Mammary epithelial cell (primary cell): ENCODE measurements around the gene CDH12.

Source experiments
- EZH2 ChIP-seq: IDR thresholded peaks from 2 replicates; pipeline ENCODE4 v1.6.1; 2012; ENCODE audit warnings: low read length, inconsistent platforms, borderline replicate concordance
- TF ChIP-seq, protein P1 (sequence below), 2 donors: IDR thresholded peaks in 1 of 2; conservative IDR thresholded peaks in 1 of 2; 2 replicates each; pipeline ENCODE4 v1.5.1; 2011 to 2012; ENCODE audit warnings: inconsistent platforms in 2 of 2, low read length in 2 of 2, mild to moderate bottlenecking in 2 of 2, control low read depth in 1 of 2, low read depth in 1 of 2; ENCODE audit not compliant: insufficient read depth in 1 of 2; ENCODE audit errors: extremely low read depth in 1 of 2

DNA sequence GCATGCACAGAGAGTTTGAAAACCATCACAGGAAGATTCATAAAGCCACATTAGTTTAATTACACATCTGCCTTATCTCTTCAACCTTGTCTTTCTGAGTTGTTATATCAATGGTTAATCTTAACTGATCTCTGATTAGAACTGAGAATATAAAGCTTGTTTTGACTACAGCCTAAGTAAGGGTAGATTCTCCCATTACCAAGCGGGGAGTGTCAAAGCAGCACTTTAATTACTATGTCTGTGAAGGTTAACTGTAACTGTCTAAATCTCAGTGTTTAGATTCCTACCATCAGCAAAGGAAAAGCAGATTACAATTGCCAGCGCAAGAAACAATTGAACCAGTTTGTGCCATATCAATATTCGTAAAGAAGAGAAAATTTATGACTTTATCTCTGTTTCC, 348.7 kb downstream of the CDH12 start:
- TF ChIP-seq EZH2: no peak
- TF ChIP-seq, protein P1, sequence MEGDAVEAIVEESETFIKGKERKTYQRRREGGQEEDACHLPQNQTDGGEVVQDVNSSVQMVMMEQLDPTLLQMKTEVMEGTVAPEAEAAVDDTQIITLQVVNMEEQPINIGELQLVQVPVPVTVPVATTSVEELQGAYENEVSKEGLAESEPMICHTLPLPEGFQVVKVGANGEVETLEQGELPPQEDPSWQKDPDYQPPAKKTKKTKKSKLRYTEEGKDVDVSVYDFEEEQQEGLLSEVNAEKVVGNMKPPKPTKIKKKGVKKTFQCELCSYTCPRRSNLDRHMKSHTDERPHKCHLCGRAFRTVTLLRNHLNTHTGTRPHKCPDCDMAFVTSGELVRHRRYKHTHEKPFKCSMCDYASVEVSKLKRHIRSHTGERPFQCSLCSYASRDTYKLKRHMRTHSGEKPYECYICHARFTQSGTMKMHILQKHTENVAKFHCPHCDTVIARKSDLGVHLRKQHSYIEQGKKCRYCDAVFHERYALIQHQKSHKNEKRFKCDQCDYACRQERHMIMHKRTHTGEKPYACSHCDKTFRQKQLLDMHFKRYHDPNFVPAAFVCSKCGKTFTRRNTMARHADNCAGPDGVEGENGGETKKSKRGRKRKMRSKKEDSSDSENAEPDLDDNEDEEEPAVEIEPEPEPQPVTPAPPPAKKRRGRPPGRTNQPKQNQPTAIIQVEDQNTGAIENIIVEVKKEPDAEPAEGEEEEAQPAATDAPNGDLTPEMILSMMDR (conservative IDR thresholded peaks at IDR 0.05 in 1 of 2, IDR thresholded peaks at IDR 0.05 in 1 of 2; ENCODE audit: extremely low read depth in 1 of 2, insufficient read depth in 1 of 2, low read depth in 1 of 2, low read length in 2 of 2): no peak
